Measurements from ENCODE around the gene ZNF496.

GRCh38 chr1:247378334-247379073 is 46.8 kb upstream of the ZNF496 start:
- no peak for TF ChIP-seq CTCF (conservative IDR thresholded peaks at IDR 0.05; ENCODE audit: low read length)
- TF ChIP-seq EZH2phosphoT487 (IDR thresholded peaks at IDR 0.05; ENCODE audit: borderline replicate concordance, low read depth, low read length), result no peak
